Measurements from ENCODE around the gene RGMA. TPM values are rescaled to one million over a fixed set of nuclear protein-coding genes. Genes with fewer than 3 reads are reported as not detected.

The RGMA gene
- total RNA-seq, 4 donors from 2014 or later: 2.4 to 10.3 (median 6.0) TPM

DNA sequence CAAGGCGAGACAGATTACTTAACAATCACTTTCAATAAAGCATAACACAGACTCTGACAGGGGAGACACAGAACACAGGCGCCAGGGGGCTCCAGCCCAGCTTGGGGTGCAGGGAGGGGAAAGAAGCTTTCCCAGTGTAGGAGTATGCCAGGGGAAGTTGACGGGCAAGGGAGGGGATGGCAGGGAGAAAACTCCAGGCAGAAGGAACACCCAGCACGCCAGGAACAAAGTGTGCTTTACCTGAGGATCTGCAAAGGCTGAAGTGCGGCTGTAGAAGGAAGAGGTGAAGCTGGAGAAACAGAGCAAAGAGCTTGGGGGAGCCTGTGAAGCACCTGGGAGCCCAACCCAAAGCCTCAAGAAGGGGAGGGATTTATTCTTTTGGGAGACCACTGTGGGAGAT is 12.1 kb downstream of the RGMA start:
- H3K36me3 ChIP-seq: no peaks in the 10 kb centered on the region
- whole genome bisulfite sequencing, 2 donors: 93 to 95% methylated on average over 5 of the region's 5 CpGs
- peaks cover 8 to 9% of the 10 kb centered on the region in 2 donors for H3K4me1 ChIP-seq
- TF ChIP-seq POLR2A (IDR thresholded peaks at IDR 0.05) (no peak), CTCF (IDR thresholded peaks at IDR 0.05) (no peak)
- H3K27me3 ChIP-seq: no peaks in the 10 kb centered on the region
- intact Hi-C loops (cut with DNase I): no loop called here
- no peak overlapping the region for H3K4me3 ChIP-seq (replicated peaks in 1 of 3)
- H3K27ac ChIP-seq: no peak overlapping the region
- no peak for DNase-seq
- H3K9me3 ChIP-seq: no peaks in the 10 kb centered on the region

GRCh38 chr15:93076217-93076616 is 12.8 kb downstream of the RGMA start:
- Histone ChIP-seq H3K27ac (no peak overlapping the region), H3K4me1 (peaks cover 9 to 13% of the 10 kb centered on the region in 2 donors), H3K4me3 (replicated peaks in 1 of 3) (no peak overlapping the region), H3K27me3 (no peaks in the 10 kb centered on the region), H3K9me3 (no peaks in the 10 kb centered on the region), H3K36me3 (no peaks in the 10 kb centered on the region)
- DNase-seq: no peak
- WGBS, 2 donors: 92 to 94% methylated on average over 1 of the region's 1 CpG
- TF ChIP-seq CTCF (IDR thresholded peaks at IDR 0.05): no peak
- TF ChIP-seq POLR2A (IDR thresholded peaks at IDR 0.05): no peak
- intact Hi-C loops (cut with DNase I): no loop called here

GRCh38 chr15:93074599-93074998 is 14.4 kb downstream of the RGMA start:
- intact Hi-C loops (cut with DNase I): no loop called here
- no peak for DNase-seq
- no peak overlapping the region for H3K4me3 ChIP-seq (replicated peaks in 1 of 3)
- TF ChIP-seq CTCF (IDR thresholded peaks at IDR 0.05) (no peak), POLR2A (IDR thresholded peaks at IDR 0.05) (no peak)
- H3K27ac ChIP-seq: no peak overlapping the region
- H3K36me3 ChIP-seq: no peaks in the 10 kb centered on the region
- no peaks in the 10 kb centered on the region for H3K27me3 ChIP-seq
- WGBS, 2 donors: 79 to 93% methylated on average over 10 to 13 of the region's 13 CpGs
- H3K4me1 ChIP-seq: peaks cover 9 to 13% of the 10 kb centered on the region in 2 donors
- H3K9me3 ChIP-seq: no peaks in the 10 kb centered on the region

GRCh38 chr15:93073465-93073952 is 15.5 kb downstream of the RGMA start:
- H3K36me3 ChIP-seq: no peaks in the 10 kb centered on the region
- intact Hi-C loops (cut with DNase I): no loop called here
- TF ChIP-seq POLR2A (IDR thresholded peaks at IDR 0.05) (no peak), CTCF (IDR thresholded peaks at IDR 0.05) (no peak)
- H3K4me3 ChIP-seq (replicated peaks in 1 of 3): peak overlapping the region in 1 of 3 donors; percentile 52
- H3K27me3 ChIP-seq: no peaks in the 10 kb centered on the region
- peak; percentile 8 to 33 for DNase-seq
- 46 to 55% methylated on average over 13 to 16 of the region's 30 CpGs for WGBS, 2 donors
- no peaks in the 10 kb centered on the region for H3K9me3 ChIP-seq
- H3K27ac ChIP-seq: no peak overlapping the region
- peaks cover 9 to 13% of the 10 kb centered on the region in 2 donors for H3K4me1 ChIP-seq

- Histone ChIP-seq H3K27ac (peak overlapping the region in 2 of 3 donors; percentile 67 to 69), H3K9me3 (no peaks in the 10 kb centered on the region), H3K4me3 (replicated peaks in 1 of 3) (peak overlapping the region; percentile 12 to 52 (median 28)), H3K4me1 (peaks cover 9 to 13% of the 10 kb centered on the region in 2 donors), H3K27me3 (no peaks in the 10 kb centered on the region), H3K36me3 (no peaks in the 10 kb centered on the region)
- whole genome bisulfite sequencing, 2 donors: 0 to 1% methylated on average over 45 to 50 of the region's 96 CpGs
- DNase-seq: peak; percentile 81 to 84
- TF ChIP-seq CTCF (IDR thresholded peaks at IDR 0.05) (peak in 1 of 6 experiments; percentile 12), POLR2A (IDR thresholded peaks at IDR 0.05) (peak in 1 of 2 donors; percentile 49)
- intact Hi-C loops (cut with DNase I): no loop called here
These were observed 16.3 kb downstream of the RGMA start for GRCh38 chr15:93072411-93073394.
